Thoracic aorta (tissue), 2 donors: ENCODE data around the gene DPH6. TPM values are rescaled to one million over a fixed set of nuclear protein-coding genes. Genes with fewer than 3 reads are reported as not detected.

Experiments
- ATAC-seq: fragments of 150-250 bp; one replicate; pipeline ENCODE4 v1.8.0; 2017; ENCODE audit warnings: low read depth; ENCODE audit not compliant: insufficient number of reproducible peaks, low FRiP score
- DNase-seq: peaks from one replicate; pipeline ENCODE4 v3.0.0-alpha.2; 2020; ENCODE audit warnings: low spot score
- H3K27ac ChIP-seq, 2 donors: fragments of 200-600 bp; sonication (generic); 1 replicate in 1 of 2; 2 replicates in 1 of 2; pipeline ENCODE4 v1.5.1; 2016; ENCODE audit warnings: mild to moderate bottlenecking in 2 of 2, moderate library complexity in 2 of 2
- H3K27me3 ChIP-seq: fragments of 200-600 bp; sonication (generic); replicated peaks from 2 replicates; pipeline ENCODE4 v1.6.0; 2016; ENCODE audit warnings: mild to moderate bottlenecking; ENCODE audit not compliant: insufficient read depth
- H3K36me3 ChIP-seq: fragments of 200-600 bp; sonication (generic); one replicate; pipeline ENCODE4 v1.5.1; 2016
- H3K4me1 ChIP-seq, 2 donors: fragments of 200-600 bp; sonication (generic); 1 replicate in 1 of 2; 2 replicates in 1 of 2; pipeline versions ENCODE4 v1.5.1 to v1.6.0; 2016; ENCODE audit warnings: low read depth in 2 of 2, mild to moderate bottlenecking in 1 of 2; ENCODE audit not compliant: control insufficient read depth in 1 of 2
- H3K4me3 ChIP-seq: fragments of 200-600 bp; sonication (generic); 2 replicates; pipeline ENCODE4 v1.5.1; 2016; ENCODE audit warnings: mild to moderate bottlenecking
- H3K9me3 ChIP-seq: fragments of 200-600 bp; sonication (generic); 2 replicates; pipeline ENCODE4 v1.5.1; 2016
- total RNA-seq, 2 donors: library from RNA; depleted of rRNA; stranded (reverse); fragments of >200 nt; gene quantifications; one replicate each; pipeline versions ENCODE4 v1.1.0 to v1.2.3, GENCODE V29; 2016
- TF ChIP-seq, protein P1 (sequence below): fragments of 200-600 bp; sonication (generic); IDR thresholded peaks from one replicate; pipeline ENCODE4 v1.5.1; 2019; ENCODE audit warnings: antibody characterized with exemption

DPH6 gene
- total RNA-seq, 2 donors from 2014 or later = 11.5 to 34.8 TPM

DNA sequence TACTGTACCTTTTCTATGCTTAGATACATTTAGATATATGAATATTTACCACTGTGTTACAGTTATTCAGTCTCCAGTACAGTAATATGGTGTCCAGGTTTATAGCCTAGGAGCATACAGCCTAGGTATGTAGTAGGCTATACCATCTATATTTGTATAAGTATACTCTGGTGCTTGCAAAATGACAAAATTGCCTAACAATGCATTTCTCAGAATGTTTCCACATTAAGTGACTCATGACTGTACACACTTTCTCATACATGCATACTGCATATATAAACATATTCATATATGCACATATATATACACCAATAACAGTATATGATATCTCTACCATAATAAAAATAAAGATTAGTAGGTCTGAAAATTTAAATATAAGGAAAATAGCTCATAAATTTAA is 169.3 kb downstream of the DPH6 start:
- TF ChIP-seq, protein P1, sequence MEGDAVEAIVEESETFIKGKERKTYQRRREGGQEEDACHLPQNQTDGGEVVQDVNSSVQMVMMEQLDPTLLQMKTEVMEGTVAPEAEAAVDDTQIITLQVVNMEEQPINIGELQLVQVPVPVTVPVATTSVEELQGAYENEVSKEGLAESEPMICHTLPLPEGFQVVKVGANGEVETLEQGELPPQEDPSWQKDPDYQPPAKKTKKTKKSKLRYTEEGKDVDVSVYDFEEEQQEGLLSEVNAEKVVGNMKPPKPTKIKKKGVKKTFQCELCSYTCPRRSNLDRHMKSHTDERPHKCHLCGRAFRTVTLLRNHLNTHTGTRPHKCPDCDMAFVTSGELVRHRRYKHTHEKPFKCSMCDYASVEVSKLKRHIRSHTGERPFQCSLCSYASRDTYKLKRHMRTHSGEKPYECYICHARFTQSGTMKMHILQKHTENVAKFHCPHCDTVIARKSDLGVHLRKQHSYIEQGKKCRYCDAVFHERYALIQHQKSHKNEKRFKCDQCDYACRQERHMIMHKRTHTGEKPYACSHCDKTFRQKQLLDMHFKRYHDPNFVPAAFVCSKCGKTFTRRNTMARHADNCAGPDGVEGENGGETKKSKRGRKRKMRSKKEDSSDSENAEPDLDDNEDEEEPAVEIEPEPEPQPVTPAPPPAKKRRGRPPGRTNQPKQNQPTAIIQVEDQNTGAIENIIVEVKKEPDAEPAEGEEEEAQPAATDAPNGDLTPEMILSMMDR = no peak
- peaks cover 5% of the 10 kb centered on the region for H3K36me3 ChIP-seq
- H3K4me3 ChIP-seq = no peak overlapping the region
- H3K27ac ChIP-seq = no peak overlapping the region
- H3K4me1 ChIP-seq = peaks cover 0 to 8% of the 10 kb centered on the region in 2 donors
- no peaks in the 10 kb centered on the region for H3K27me3 ChIP-seq
- ATAC-seq = no peak
- no peak for DNase-seq
- H3K9me3 ChIP-seq = no peaks in the 10 kb centered on the region

DNA sequence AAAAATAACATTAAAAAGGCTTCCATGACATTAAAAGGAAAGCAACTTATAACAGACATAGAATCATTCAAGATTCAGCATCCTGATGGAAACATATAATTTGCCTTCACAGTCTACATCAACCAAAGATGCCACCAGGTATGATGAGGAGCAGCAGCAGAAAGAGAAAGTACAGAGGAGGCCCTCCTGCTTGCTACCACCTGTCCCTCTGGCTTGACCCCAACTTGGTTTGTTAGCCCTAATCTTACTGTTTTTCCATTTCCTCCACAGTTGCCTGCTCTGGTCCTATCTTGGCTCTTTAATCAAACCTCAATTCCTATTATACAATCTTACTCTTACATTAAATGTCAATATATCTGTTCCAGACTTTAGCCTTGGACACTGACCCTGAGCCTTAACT is 171.3 kb downstream of the DPH6 start:
- DNase-seq (no peak), ATAC-seq (no peak)
- H3K4me3 ChIP-seq = no peak overlapping the region
- H3K27ac ChIP-seq = no peak overlapping the region
- no peaks in the 10 kb centered on the region for H3K9me3 ChIP-seq
- H3K4me1 ChIP-seq = no peaks in the 10 kb centered on the region
- H3K36me3 ChIP-seq = peaks cover 8% of the 10 kb centered on the region
- TF ChIP-seq, protein P1 = no peak
- no peaks in the 10 kb centered on the region for H3K27me3 ChIP-seq

DNA sequence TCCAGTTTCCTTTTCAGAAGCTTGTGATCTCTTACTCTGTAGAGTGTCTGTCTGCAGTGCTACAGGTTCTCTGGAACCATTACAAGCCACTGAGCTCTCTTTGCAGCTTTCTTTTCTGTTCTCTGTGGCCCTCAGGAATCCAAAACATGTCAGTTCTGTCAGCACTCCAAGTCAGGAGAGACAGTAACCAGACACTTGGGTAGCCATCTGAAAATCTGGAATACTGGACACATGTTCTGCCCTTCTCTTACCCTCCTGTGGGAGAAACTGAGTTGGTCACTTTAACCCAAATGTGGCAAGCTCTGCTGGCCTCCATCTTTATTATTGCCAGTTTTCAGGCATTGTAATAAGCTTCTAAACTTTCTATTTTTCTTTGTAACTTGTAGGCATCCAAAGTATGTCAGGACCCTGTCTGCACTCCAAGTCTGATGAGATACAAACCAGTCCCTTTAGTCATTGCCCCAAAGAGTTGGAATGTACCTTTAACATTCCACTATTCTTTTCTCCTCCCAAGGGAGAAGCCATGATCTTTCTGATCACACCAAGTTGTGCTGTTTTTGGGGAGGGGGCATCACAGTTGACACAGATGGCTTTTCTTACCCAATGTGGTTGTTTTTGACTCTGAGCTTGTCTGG is 183.7 kb downstream of the DPH6 start:
- Histone ChIP-seq H3K27me3 (no peaks in the 10 kb centered on the region), H3K4me3 (no peak overlapping the region), H3K4me1 (no peaks in the 10 kb centered on the region), H3K9me3 (peaks cover 9% of the 10 kb centered on the region), H3K36me3 (no peaks in the 10 kb centered on the region), H3K27ac (no peak overlapping the region)
- TF ChIP-seq, protein P1 = no peak
- DNase-seq (no peak), ATAC-seq (no peak)

DNA sequence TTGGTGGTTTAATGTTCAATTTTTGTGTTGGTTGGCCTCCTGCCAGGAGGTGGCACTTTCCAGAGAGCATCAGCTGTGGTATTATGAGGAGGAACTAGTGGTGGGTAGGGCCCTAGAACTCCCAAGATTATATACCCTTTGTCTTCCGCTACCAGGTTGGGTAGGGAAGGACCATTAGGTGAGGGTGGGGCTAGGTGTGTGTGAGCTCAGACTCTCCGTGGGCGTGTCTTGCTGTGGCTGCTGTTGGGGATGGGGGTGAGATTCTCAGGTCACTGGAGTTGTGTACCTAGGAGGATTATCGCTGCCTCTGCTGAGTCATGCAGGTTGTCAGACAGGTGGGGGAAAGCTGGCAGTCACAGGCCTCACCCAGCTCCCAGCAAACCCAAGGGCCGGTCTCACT is 187.1 kb downstream of the DPH6 start:
- H3K36me3 ChIP-seq = no peaks in the 10 kb centered on the region
- no peak overlapping the region for H3K27ac ChIP-seq
- TF ChIP-seq, protein P1 = no peak
- H3K9me3 ChIP-seq = peaks cover 25% of the 10 kb centered on the region
- no peaks in the 10 kb centered on the region for H3K4me1 ChIP-seq
- DNase-seq (no peak), ATAC-seq (no peak)
- no peak overlapping the region for H3K4me3 ChIP-seq
- H3K27me3 ChIP-seq = no peaks in the 10 kb centered on the region

DNA sequence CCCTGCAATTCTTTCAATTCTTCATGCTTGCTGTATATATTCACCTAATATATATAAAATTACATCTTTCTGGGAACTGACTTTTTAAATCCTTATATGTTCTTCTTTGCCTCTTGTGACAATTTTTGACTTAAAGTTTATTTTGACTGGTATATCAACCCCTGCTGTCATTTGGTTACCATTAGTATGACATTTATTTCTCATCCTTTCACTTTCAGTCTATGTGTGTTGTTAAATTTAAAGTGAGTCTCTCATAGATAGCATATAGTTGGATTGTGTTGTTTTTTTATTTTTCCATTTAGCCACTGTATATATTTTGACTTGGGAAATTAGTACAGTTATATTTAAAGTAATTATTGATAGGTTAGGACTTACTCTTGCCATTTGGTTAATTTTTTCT is 194.9 kb downstream of the DPH6 start:
- H3K4me1 ChIP-seq = no peaks in the 10 kb centered on the region
- H3K27ac ChIP-seq = no peak overlapping the region
- ATAC-seq = no peak
- no peaks in the 10 kb centered on the region for H3K36me3 ChIP-seq
- H3K27me3 ChIP-seq = no peaks in the 10 kb centered on the region
- no peak for DNase-seq
- no peak overlapping the region for H3K4me3 ChIP-seq
- H3K9me3 ChIP-seq = peaks cover 9% of the 10 kb centered on the region
- TF ChIP-seq, protein P1 = no peak
